TTC549 (cell line): ENCODE data around the gene ZNHIT2.

Experiments used
- FAIRE-seq: peaks from 2 replicates; lab custom pipeline; 2012; peaks lifted over from hg19 to GRCh38; lab: Jason Lieb, UNC

ZNHIT2 gene

DNA sequence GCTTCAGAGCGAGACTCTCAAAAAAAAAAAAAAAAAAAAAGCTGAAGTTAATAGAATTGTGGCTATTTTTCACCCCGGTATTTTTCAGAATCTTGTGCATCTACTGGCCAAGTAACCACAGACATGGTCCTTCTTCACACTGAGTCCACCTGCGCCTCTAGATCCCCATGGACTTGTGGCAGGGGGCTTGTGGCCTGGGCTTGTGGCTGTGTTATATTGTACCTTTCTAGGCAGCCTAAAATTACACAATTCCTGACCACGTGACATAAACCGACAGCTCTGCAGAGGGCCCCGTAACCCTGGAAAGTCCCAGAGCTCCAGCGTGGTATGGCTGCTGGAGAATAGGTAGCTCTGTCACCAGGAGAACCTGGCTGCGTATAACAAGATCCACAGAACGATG, 48.3 kb downstream of the ZNHIT2 start:
- no peak for FAIRE-seq

- FAIRE-seq, result no peak
Measured at GRCh38 chr11:65067446-65067845, 50.1 kb downstream of the ZNHIT2 start.

DNA sequence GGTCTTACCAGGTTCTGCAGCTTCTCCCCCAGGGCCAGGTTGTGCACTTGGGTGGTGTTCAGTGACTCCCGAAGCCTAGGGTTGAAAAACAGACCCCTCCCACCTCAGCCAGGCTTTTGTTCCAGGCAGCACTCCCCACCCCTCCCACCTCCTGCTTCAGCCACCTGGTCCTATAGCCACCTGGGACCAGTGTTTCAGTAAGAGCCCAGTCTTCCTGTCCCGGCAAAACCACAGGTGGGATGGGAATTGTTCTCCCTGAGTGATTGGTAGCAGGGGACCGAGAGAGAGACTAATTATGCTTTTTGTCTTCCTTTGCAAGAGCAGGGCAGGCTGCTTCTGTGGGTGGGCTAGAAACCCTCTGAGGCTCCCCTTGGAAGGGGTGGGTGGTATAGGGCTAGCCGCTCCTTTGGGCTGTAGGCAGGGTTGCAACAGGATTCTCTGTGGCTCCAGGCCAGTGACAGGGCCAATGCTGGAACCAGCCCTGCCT, 50.7 kb downstream of the ZNHIT2 start:
- no peak for FAIRE-seq
